DND-41 (cell line): ENCODE results near the gene SYNC.

Source experiments
- CTCF ChIP-seq: IDR thresholded peaks from 2 replicates; pipeline ENCODE4 v1.5.1; 2012; ENCODE audit warnings: borderline replicate concordance, low read length, moderate library complexity, mild to moderate bottlenecking; ENCODE audit not compliant: poor library complexity, severe bottlenecking; ENCODE audit errors: extremely low read depth
- EZH2 ChIP-seq: IDR thresholded peaks from 3 replicates; pipeline ENCODE4 v1.6.1; 2012; ENCODE audit warnings: borderline replicate concordance, low read depth, mild to moderate bottlenecking, moderate library complexity, low read length, inconsistent platforms; ENCODE audit not compliant: severe bottlenecking

DNA sequence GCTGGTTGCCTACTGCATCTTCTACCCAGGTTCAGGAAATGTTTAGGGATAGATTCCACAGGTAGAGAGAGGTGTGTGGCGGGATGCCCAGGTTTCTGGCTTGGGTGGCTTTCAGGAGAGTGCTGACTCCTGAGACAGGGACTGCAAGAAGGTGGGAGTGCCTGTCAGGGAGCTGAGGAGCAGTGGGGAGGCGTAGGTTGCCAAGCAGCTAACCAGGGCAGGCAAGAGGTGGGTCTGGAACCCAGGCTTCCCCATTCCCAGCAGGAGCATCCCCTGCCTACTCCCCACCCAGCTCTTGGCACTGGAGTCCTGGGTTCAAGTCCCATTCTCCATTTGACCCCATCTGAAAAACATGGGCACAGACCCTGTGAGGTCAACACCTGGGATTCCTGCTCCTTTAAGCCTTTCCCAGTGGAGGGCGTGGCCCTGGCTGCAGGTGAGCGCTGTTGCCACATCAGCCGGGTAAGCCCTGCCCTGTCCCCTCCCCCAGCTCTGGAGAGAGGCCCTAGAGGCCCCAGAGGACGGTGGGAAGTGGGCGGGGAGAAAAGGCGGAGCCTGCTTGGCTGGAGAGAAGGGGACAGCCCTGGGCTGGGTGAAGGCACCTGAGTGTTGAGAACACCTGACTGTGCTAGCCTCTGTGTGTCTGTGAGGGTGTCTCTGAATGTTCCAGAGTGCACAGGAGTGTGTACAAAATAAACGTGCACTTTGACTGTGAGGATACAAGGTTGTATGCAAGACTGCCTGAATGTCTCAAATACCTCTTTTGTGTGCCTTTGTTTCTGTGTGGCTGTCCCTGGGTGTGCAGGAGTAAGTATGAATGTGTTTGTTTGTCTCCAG lies 14.0 kb upstream of the SYNC start:
- TF ChIP-seq CTCF (no peak), EZH2 (no peak)
